HG03060 (cell line): ENCODE measurements around the gene GULP1.
"Not testable (repeated sequence)": the region's sequence is repeated elsewhere in the genome, so short reads cannot be mapped to it uniquely, and the experiment has no call there.

Experiments
- ATAC-seq: cut with Tn5 transposase; IDR thresholded peaks from one replicate; pipeline ENCODE4 v1.9.1; 2021; ENCODE audit warnings: low read depth, moderate number of reproducible peaks; ENCODE audit not compliant: unreplicated experiment

The GULP1 gene

GRCh38 chr2:188588235-188588634, 296.6 kb downstream of the GULP1 start:
- no peak for ATAC-seq

GRCh38 chr2:188596054-188596453, 304.4 kb downstream of the GULP1 start:
- no peak for ATAC-seq

GRCh38 chr2:188598551-188598950, 306.9 kb downstream of the GULP1 start:
- ATAC-seq: no peak

GRCh38 chr2:188599140-188599539, 307.5 kb downstream of the GULP1 start:
- ATAC-seq: no peak

GRCh38 chr2:188600536-188601210, 309.0 kb downstream of the GULP1 start:
- no peak for ATAC-seq

- no peak for ATAC-seq
Measured at GRCh38 chr2:188601391-188601790, 309.7 kb downstream of the GULP1 start.

GRCh38 chr2:188601927-188602326, 310.3 kb downstream of the GULP1 start:
- ATAC-seq: no peak

GRCh38 chr2:188604579-188604978, 312.9 kb downstream of the GULP1 start:
- no peak for ATAC-seq

- ATAC-seq: not testable (repeated sequence)
Measured at GRCh38 chr2:188605609-188606584, 314.2 kb downstream of the GULP1 start.

- ATAC-seq: not testable (repeated sequence)
Measured at GRCh38 chr2:188606596-188606995, 314.9 kb downstream of the GULP1 start.

- no peak for ATAC-seq
Measured at GRCh38 chr2:188607501-188607900, 315.8 kb downstream of the GULP1 start.

GRCh38 chr2:188609321-188610049, 317.8 kb downstream of the GULP1 start:
- ATAC-seq: no peak

GRCh38 chr2:188610050-188610444, 318.4 kb downstream of the GULP1 start:
- no peak for ATAC-seq

GRCh38 chr2:188610827-188611226, 319.2 kb downstream of the GULP1 start:
- no peak for ATAC-seq

GRCh38 chr2:188619146-188619545, 327.5 kb downstream of the GULP1 start:
- ATAC-seq: no peak

GRCh38 chr2:188620916-188621315, 329.2 kb downstream of the GULP1 start:
- no peak for ATAC-seq

GRCh38 chr2:188622601-188623260, 331.1 kb downstream of the GULP1 start:
- no peak for ATAC-seq

- no peak for ATAC-seq
Measured at GRCh38 chr2:188623995-188624643, 332.4 kb downstream of the GULP1 start.

GRCh38 chr2:188627471-188627870, 335.8 kb downstream of the GULP1 start:
- no peak for ATAC-seq
